ENCODE measurements around the gene MSANTD2.
A peak's percentile ranks its signal among the peaks of the same experiment; 100 is the strongest.

GRCh38 chr11:124778281-124778680 is 21.9 kb downstream of the MSANTD2 start:
- peak in 1 of 4 donors; percentile 25 for TF ChIP-seq CTCF (IDR thresholded peaks at IDR 0.05)
- no peak for TF ChIP-seq POLR2A (IDR thresholded peaks at IDR 0.05)

All from right lobe of liver (tissue), 4 donors.